Choroid plexus epithelial cell (primary cell): ENCODE results near the gene HEBP2.
"Not testable (repeated sequence)": the region's sequence is repeated elsewhere in the genome, so short reads cannot be mapped to it uniquely, and the experiment has no call there.

ENCODE experiments used
- DNase-seq: peaks from one replicate; pipeline ENCODE4 v3.0.0-alpha.2; 2010; ENCODE audit warnings: low read depth
- H3K4me3 ChIP-seq: 2 replicates; pipeline ENCODE4 v1.5.1; 2011; ENCODE audit warnings: low read depth, mild to moderate bottlenecking, control low read depth, low read length, moderate library complexity
- CTCF ChIP-seq: conservative IDR thresholded peaks from 2 replicates; pipeline ENCODE4 v1.5.1; 2011; ENCODE audit warnings: low read depth, mild to moderate bottlenecking, control low read depth, inconsistent platforms, low read length, moderate library complexity

HEBP2 gene, protein sequence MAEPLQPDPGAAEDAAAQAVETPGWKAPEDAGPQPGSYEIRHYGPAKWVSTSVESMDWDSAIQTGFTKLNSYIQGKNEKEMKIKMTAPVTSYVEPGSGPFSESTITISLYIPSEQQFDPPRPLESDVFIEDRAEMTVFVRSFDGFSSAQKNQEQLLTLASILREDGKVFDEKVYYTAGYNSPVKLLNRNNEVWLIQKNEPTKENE

GRCh38 chr6:138403801-138404665 is at the start of gene HEBP2:
TSS of gene HEBP2 (plus strand) at chr6:138404223. CDS start at chr6:138404496, 273 bp downstream.
- H3K4me3 ChIP-seq, result peak within 1 kb of the TSS; percentile 77
- peak; percentile 34 for TF ChIP-seq CTCF
- DNase-seq, result peak; percentile 70

DNA sequence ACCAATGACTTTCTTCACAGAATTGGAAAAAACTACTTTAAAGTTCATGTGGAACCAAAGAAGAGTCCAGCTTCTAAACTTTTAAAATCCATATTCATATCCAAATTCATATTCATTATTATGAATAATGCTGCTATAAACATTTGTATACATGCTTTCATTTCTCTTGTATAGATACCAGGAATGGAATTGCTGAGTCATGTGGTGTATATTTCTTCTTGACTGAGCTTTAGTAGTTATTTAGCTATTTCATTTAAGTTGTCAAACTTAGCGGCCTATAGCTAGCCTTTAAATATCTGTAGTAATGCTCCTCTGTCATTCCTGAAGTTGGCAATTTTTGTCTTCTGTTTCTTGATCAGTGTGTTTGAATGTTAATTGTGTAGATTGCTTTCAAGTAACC is 46.1 kb upstream of the HEBP2 start:
- H3K4me3 ChIP-seq, result no peak overlapping the region
- TF ChIP-seq CTCF, result no peak
- peak; percentile 13 for DNase-seq

- not testable (repeated sequence) for DNase-seq, H3K4me3 ChIP-seq
Measured at GRCh38 chr6:138368684-138369083, 35.3 kb upstream of the HEBP2 start.

DNA sequence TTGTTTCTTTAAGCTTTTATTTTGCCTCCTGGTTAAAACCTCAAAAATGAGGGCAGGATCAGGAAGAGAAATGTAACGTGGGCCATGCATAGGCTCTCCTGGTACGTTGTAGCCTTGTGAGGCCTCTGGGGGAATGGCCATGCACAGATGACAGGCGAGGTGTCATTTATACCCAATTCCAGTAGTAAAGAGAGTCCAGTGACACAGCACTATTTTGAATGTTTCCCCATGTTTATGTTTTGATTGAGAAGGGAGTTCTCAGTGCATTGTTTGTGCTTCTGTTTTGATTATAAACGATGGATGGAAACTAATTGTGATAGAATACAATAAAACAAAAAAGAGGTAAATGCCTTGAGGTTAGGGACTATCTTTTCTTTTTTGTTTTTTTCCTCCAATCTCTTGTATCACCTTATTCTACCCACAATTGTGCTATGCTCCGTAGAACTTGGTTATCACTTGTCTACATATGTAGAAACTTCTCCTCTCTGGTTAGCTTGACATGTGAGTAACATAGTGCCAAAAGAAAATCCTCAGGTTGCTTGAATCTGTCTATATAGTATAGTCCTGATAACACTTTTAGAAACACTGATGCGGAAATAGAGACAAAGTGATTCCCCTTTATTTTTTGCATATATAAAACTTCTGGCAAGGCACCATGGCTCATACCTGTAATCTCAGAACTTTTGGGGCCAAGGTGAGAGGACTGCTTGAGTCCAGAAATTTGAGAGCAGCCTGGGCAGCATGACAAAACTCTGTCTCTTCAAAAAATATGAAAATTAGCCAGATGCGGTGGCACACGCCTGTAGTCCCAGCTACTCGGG is 33.2 kb upstream of the HEBP2 start:
- DNase-seq, result no peak
- H3K4me3 ChIP-seq, result no peak overlapping the region
- no peak for TF ChIP-seq CTCF

DNA sequence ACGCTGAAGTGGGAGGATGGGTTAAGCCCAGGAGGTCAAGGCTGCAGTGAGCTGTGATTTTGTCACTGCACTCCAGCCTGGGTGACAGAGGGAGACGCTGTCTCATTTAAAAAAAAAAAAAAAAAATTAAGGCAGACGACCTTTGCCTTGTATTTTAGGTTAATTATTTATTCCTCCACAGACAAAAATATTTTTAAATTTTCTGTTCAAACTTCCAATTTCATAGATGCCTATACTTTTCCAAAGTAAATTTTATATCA is 32.6 kb upstream of the HEBP2 start:
- no peak for TF ChIP-seq CTCF
- H3K4me3 ChIP-seq, result no peak overlapping the region
- DNase-seq, result no peak

DNA sequence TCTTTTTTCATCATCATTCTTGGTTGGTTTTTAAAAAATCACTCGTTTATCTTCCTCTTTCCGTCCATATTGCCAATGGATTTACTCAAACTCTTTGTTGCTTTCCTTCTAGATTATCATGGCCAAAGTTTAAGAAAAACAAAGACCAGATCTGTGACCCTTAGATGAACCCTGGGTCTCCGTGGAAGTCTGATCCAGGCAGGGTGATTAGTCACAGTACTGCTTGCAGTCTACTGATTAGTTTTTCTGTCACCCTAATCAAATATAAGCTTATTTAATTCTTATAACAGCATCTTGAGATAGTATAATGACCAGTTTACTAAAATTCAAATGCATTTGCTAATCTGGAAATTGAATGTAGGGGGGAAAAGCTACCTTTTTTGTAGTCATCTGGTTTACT is 32.3 kb upstream of the HEBP2 start:
- H3K4me3 ChIP-seq, result no peak overlapping the region
- DNase-seq, result peak; percentile 42
- no peak for TF ChIP-seq CTCF

GRCh38 chr6:138372711-138373463 is 31.1 kb upstream of the HEBP2 start:
- no peak for TF ChIP-seq CTCF
- DNase-seq, result peak; percentile 45
- H3K4me3 ChIP-seq, result no peak overlapping the region
